MCF 10A (cell line): Measurements from ENCODE around the gene TBXAS1. TPM values are rescaled to one million over a fixed set of nuclear protein-coding genes. Genes with fewer than 3 reads are reported as not detected.

Source experiments
- BruUV-seq: library from RNA; stranded (reverse); fragments of 400-500 nt; replicated peaks from 2 replicates; lab custom pipeline; 2021; lab: Mats Ljungman, UMichigan
- CTCF ChIA-PET: fragments of 300-600 bp; sonication (Branson Sonifier 250); formaldehyde crosslinking; extraction: SDS; loops from one replicate; lab custom pipeline; 2021; ENCODE audit warnings: antibody characterized with exemption, inconsistent platforms; lab: Yijun Ruan, JAX
- POLR2A ChIA-PET: fragments of 300-600, 350-650 bp; sonication (Branson Sonifier 250); formaldehyde crosslinking; extraction: SDS; loops from one replicate; lab custom pipeline; 2020; ENCODE audit warnings: antibody characterized with exemption, inconsistent platforms; lab: Yijun Ruan, JAX
- DNase-seq: peaks from one replicate; pipeline ENCODE4 v3.0.0-alpha.2; 2018; ENCODE audit not compliant: unreplicated experiment
- H3K27ac Mint-ChIP-seq: one replicate; pipeline ENCODE4 v1.8.0; 2022; ENCODE audit warnings: mild to moderate bottlenecking, low read depth, mixed read lengths; ENCODE audit not compliant: unreplicated experiment
- H3K27me3 Mint-ChIP-seq: one replicate; pipeline ENCODE4 v1.8.0; 2022; ENCODE audit warnings: mixed read lengths; ENCODE audit not compliant: insufficient read depth, unreplicated experiment
- H3K36me3 Mint-ChIP-seq: one replicate; pipeline ENCODE4 v1.8.0; 2022; ENCODE audit warnings: mild to moderate bottlenecking, moderate library complexity, mixed read lengths; ENCODE audit not compliant: insufficient read depth, unreplicated experiment
- H3K4me1 Mint-ChIP-seq: one replicate; pipeline ENCODE4 v1.8.0; 2022; ENCODE audit warnings: mixed read lengths; ENCODE audit not compliant: insufficient read depth, unreplicated experiment
- H3K4me3 Mint-ChIP-seq: one replicate; pipeline ENCODE4 v1.8.0; 2022; ENCODE audit warnings: mild to moderate bottlenecking, moderate library complexity, mixed read lengths; ENCODE audit not compliant: unreplicated experiment
- H3K9me3 Mint-ChIP-seq: one replicate; pipeline ENCODE4 v1.8.0; 2022; ENCODE audit warnings: mixed read lengths; ENCODE audit not compliant: unreplicated experiment
- CTCF ChIP-seq: fragments of 200-600 bp; IDR thresholded peaks from one replicate; pipeline ENCODE4 v1.8.0; 2022; ENCODE audit warnings: antibody characterized with exemption, mild to moderate bottlenecking; ENCODE audit not compliant: unreplicated experiment
- intact Hi-C: fragments of 100-400 bp; cut with micrococcal nuclease; formaldehyde crosslinking; loops from 2 replicates; pipeline ENCODE4 v1.14.1; 2022
- total RNA-seq: library from RNA; stranded (reverse); gene quantifications from 2 replicates; pipeline ENCODE4 v1.2.3, GENCODE V29; 2022

TBXAS1 gene
- total RNA-seq, 1 experiment from 2014 or later = 1.5 TPM

GRCh38 chr7:140042386-140042670 is 213.3 kb downstream of the TBXAS1 start:
- Mint-ChIP-seq H3K4me1 (peaks cover 6% of the 10 kb centered on the region), H3K27ac (no peak overlapping the region), H3K9me3 (no peaks in the 10 kb centered on the region), H3K27me3 (no peaks in the 10 kb centered on the region), H3K4me3 (no peak overlapping the region), H3K36me3 (peaks cover 47% of the 10 kb centered on the region)
- TF ChIP-seq CTCF = no peak
- DNase-seq = no peak
- no TSS peak for BruUV-seq
- ChIA-PET CTCF (no interaction called here), POLR2A (no interaction called here)
- intact Hi-C loops = no loop called here

GRCh38 chr7:140044251-140044650 is 215.2 kb downstream of the TBXAS1 start:
- Mint-ChIP-seq H3K27ac (no peak overlapping the region), H3K36me3 (peaks cover 45% of the 10 kb centered on the region), H3K4me1 (peaks cover 6% of the 10 kb centered on the region), H3K9me3 (no peaks in the 10 kb centered on the region), H3K4me3 (no peak overlapping the region), H3K27me3 (no peaks in the 10 kb centered on the region)
- no peak for DNase-seq
- ChIA-PET POLR2A (interaction anchor here (0.9 to 1.3 kb wide), 2 partner anchors 10 to 16 kb away, joined by 4 to 5 read pairs; no protein-coding TSS in a partner anchor), CTCF (no interaction called here)
- TF ChIP-seq CTCF = no peak
- no TSS peak for BruUV-seq
- intact Hi-C loops = no loop called here

- peaks cover 36% of the 10 kb centered on the region for H3K36me3 Mint-ChIP-seq
- intact Hi-C loops = no loop called here
- H3K27ac Mint-ChIP-seq = no peak overlapping the region
- no peak for TF ChIP-seq CTCF
- H3K9me3 Mint-ChIP-seq = no peaks in the 10 kb centered on the region
- CTCF ChIA-PET = no interaction called here
- POLR2A ChIA-PET = no interaction called here
- H3K27me3 Mint-ChIP-seq = no peaks in the 10 kb centered on the region
- H3K4me1 Mint-ChIP-seq = peaks cover 17% of the 10 kb centered on the region
- BruUV-seq = no TSS peak
- no peak for DNase-seq
- no peak overlapping the region for H3K4me3 Mint-ChIP-seq
Observed at GRCh38 chr7:140045697-140046096, 216.6 kb downstream of the TBXAS1 start.

- ChIA-PET CTCF (interaction anchor here (0.6 to 1.1 kb wide), 2 partner anchors 31 to 279 kb away, joined by 3 read pairs; no protein-coding TSS in a partner anchor), POLR2A (no interaction called here)
- Mint-ChIP-seq H3K27me3 (no peaks in the 10 kb centered on the region), H3K27ac (no peak overlapping the region), H3K9me3 (no peaks in the 10 kb centered on the region), H3K4me3 (no peak overlapping the region), H3K36me3 (peaks cover 36% of the 10 kb centered on the region), H3K4me1 (peaks cover 11% of the 10 kb centered on the region)
- no peak for DNase-seq
- TF ChIP-seq CTCF = no peak
- BruUV-seq = no TSS peak
- intact Hi-C loops = no loop called here
Observed at GRCh38 chr7:140047197-140047596, 218.1 kb downstream of the TBXAS1 start.
